ENCODE measurements around the gene RNF17.

The RNF17 gene

DNA sequence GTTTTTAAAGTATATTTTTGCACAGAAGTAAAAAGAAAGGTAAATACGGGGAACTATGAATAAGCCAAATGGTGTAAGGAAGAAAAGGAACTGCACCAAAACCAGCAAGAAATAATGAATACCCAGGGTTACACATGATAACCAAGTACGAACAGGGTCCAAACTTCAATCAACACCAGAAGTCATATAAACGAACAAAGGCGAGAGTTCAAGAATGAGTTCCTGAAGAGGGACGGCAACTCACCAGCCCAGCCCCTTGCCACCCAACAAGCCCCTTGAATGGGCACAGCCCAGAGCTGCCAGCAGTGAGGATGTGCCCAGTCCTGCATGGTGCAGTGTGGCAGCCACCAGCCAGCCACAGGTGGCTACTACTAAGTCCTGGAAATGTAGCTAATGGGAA, 132.1 kb downstream of the RNF17 start:
- no peak for DNase-seq (ENCODE audit: low read depth)

DNA sequence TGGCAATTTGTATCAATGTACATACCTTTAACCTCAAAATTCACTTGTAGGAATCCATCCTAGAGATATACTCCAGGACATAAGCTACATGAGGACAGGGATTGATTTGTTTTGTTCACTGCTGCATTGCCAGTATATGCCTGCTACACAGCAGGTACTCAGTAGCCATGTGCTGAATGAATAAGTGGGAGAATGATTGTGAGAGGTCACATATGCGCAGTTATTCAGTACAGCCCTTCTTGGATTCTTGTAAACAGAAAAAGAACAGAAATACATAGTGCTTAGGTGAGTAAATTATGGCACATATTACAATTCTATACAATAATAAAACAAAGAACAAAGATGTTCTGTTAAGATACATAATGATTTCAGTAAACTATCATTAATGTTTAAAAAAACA, 133.3 kb downstream of the RNF17 start:
- DNase-seq (ENCODE audit: low read depth), result no peak

DNA sequence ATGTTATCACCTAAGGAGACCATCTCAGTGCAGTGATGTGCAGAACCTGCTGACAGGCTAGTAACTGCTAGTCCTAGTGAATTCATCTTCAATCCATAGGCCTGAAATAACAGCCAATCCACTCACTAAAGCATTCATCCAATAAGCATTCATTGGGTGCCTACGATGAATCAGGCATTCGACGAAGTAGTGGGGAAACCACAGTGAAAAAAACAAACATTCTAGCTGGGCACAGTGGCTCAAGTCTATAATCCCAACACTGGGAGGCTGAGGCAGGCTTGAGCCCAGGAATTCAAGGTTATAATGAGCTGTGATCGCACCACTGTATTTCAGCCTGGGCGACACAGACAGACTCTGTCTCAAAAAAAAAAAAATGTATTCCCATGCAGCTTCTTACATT, 135.6 kb downstream of the RNF17 start:
- DNase-seq (ENCODE audit: low read depth), result no peak

DNA sequence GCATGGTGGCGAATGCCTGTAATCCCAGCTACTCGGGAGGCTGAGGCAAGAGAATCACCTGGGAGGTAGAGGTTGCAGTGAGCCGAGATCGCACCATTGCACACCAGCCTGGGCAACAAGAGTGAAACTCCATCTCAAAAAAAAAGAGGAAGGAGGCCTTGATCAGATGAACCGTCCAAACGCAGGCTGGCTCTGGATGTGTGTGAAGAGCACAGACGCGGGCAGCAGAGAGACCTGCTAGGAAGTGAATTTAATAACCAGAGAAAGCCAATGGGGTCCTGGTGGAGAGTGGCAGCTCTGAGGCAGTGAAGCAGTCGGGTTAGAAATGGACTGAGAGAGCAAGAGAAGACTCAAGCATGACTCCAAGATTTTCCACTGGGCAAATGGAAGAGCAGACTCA, 136.5 kb downstream of the RNF17 start:
- DNase-seq (ENCODE audit: low read depth), result no peak

DNA sequence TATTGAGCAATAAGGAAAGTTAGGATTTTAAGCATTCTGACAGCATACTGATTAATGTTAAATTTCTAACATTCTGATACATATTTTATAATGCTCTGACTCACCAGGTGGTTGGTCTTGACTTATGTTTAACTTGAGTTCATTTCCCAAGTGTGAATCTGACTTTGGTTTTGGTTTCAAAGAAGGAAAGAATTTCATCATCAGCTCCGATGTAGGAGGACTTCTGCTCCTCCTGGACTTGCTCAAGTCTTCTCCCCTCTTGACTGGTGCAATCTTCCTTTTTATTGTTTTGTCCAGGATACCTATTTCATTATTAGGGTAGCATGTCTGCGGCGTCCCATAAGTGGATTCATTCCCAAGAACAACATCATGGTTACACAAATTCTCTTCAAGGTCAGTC, 141.3 kb downstream of the RNF17 start:
- peak; percentile 3 for DNase-seq (ENCODE audit: low read depth)

DNA sequence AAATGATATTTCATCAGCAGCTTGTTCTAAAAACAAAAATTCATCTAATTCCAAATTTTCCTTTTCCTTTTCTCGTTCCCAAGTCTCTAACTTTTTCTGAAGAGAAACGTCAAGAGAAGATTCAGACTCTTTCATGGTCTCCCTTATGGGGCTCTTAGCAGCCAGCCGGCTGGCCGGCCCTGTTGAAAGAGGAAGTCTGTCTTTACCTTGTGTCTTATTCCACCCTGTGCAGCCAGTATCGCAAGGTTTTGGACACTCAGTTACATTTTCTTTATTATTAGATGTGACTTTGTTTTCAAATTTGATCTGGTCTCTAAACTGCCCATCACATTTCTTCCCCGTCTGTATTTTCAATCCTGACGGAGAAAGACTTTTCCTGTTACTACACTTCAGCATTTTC, 142.3 kb downstream of the RNF17 start:
- no peak for DNase-seq (ENCODE audit: low read depth)

DNA sequence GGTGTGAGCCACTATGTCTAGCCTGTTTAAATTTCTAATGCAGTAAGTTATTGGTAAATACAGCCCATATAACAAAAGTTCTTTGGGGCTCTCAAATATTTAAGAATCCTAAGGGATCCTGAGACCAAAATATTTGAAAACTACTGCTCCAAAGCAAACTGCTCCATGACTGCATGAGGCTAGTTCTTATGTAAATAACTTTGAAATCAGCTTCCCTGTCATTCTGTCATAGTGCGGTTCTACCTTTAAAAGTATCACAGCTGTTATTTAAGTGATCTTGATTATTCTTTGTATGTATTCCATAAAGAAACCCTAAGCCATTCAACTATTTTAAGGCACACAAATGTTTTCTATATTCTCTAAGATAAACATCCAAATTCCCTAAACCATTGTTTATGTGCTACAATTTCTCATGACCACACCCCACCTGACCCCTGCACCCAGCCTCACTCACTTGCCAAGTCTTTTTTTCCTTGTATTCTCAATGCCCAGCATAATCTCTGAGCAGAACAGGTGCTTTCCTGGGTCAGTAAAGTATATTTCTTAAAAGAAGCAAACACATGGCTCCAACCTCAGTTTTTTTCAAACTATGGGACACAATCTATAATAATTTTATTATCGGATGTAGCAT, 146.6 kb downstream of the RNF17 start:
- DNase-seq (ENCODE audit: low read depth), result no peak

DNA sequence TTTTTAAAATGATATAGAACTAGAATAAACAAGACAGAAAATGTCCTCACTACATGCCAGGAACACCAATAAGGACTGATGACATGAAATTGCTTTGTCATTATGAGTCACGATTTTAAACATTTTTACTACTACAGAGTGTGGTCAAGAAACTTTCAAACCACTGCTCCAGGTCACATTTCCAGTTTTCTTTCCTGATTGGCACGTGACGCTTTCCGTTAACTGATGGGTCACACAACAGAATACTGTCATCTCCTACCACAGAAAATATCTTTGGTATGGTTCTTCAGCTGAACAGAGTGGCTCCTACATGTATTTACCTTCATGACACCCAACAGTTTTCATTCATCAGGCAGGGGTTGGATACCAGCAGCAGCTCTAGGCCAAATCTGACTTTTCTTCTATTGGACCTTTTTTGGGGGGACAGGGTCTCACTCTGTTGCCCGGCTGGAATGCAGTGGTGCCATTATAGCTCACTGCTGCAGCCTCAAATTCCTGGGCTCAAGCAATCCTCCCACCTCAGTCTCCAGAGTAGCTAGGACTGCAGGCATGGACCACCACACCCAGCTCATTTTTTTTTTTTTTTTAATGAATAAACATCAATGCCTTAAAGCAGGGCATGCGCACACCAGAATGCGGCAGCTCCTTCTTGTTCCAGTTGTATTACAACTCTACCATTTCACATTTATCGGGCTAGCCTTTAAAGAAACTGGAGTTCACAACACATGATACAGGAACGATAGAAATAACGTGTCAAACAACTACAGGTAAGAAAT, 147.4 kb downstream of the RNF17 start:
- DNase-seq (ENCODE audit: low read depth), result peak; percentile 5

DNA sequence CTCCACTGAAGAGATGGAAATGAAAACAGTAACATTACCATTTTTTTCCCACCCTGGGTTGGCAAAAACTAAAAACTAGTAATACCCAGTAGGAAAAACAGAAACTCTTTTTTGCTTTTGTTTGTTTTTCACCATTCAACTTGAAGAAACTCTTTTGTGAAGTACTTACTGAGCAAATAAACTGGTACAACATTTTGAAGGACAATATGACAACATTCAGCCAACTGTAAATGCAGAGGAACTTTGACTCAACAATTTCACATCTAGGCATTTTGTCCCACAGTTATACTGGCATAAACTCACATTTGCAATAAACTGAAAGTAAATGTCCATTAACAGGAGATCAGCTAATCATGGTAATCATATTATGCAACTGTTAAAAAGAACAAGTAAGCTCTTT, 152.5 kb downstream of the RNF17 start:
- no peak for DNase-seq (ENCODE audit: low read depth)

DNA sequence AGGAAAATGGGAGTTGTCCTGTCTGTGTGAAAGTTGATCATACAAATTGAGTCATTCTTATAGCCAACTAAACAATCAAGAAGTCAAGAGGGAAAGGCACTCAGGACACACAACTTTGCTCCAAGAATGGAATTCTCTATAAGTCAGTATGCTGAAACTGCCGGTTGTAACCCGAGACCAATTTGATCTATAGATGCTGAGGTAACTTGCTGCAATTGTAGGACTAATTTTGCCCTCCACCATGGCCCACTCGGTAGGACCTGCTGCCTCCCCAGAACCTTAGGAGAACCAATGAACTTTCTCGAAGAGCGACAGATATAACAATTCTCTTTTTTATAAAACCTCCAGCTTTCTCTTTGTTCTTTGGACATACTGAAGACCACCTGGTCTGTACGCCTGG, 157.0 kb downstream of the RNF17 start:
- no peak for DNase-seq (ENCODE audit: low read depth)

DNA sequence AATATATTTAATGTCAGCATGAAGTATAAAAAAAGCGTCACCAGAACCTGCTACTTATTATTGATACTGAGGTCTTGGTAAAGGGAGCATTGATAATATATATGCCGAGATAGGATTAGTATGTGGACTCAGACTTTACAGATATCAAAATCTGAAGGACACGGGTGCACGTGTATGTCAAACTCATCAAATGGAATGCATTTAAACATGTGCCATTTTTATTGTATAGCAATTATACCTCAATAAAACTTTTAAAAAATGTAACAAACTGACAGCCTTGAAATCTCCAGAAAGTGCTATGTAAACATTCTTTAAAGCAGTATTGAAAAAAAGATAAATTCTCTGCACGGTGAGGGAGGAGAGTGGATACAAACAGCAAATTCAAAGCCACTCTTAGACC, 157.9 kb downstream of the RNF17 start:
- no peak for DNase-seq (ENCODE audit: low read depth)

DNA sequence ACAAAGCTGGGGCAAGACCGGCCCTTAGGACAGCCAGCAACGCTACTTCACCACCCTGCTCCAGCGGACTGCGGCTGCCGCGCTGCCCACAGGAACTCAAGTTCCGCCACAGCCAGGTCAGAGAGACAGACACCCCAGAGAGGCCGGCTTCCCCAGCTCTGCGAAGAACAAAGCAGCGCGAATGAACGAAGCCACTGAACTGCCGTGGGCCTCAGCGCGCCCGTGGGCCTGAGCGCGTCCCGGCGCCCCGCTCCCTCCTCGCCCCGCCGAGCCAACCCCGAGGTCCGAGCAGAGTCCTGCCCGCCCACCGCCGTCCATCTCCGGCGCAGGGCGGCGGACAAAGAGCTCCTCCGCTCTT, 158.4 kb downstream of the RNF17 start:
- DNase-seq (ENCODE audit: low read depth), result peak; percentile 3

DNA sequence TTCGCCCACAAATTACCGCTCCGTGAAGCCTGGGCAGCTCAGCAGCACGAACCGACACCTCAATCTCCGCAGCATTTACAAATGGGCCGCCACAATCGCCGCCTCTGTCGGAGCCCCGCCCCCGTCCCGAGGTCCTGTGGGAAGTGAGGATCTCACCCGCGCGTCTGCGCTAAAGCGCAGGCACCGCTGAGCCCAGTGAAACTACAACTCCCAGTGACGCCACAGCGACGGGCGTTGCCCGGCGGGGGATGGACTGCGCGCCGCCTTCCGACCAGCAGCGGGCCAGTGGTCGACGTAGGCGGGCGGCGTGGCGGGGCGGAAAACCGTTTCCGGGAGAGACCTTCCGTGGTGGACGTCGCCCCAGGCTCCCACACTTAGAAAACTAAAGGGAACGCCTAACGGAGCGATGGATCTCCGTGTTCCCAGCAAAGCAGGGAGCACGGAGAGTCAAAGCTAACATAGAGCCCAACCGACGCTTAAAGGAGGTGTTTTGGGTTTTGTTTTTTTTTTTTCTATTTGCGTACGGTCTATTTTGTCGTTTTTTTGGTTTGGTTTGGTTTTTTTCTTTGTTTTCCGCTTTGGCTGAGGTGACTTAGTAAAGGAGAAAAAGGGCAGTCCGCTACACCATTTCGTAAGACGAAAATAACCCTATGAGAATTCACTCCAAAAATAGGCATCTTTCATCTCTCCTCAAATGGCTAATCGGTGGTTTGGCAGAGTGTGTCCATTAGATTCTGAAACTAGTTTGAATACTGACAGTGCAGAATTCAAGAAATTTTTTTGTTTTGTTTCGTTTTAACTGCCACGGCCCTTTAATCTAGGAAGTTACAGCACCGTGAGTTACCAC, 159.0 kb downstream of the RNF17 start:
- peak; percentile 84 for DNase-seq (ENCODE audit: low read depth)

DNA sequence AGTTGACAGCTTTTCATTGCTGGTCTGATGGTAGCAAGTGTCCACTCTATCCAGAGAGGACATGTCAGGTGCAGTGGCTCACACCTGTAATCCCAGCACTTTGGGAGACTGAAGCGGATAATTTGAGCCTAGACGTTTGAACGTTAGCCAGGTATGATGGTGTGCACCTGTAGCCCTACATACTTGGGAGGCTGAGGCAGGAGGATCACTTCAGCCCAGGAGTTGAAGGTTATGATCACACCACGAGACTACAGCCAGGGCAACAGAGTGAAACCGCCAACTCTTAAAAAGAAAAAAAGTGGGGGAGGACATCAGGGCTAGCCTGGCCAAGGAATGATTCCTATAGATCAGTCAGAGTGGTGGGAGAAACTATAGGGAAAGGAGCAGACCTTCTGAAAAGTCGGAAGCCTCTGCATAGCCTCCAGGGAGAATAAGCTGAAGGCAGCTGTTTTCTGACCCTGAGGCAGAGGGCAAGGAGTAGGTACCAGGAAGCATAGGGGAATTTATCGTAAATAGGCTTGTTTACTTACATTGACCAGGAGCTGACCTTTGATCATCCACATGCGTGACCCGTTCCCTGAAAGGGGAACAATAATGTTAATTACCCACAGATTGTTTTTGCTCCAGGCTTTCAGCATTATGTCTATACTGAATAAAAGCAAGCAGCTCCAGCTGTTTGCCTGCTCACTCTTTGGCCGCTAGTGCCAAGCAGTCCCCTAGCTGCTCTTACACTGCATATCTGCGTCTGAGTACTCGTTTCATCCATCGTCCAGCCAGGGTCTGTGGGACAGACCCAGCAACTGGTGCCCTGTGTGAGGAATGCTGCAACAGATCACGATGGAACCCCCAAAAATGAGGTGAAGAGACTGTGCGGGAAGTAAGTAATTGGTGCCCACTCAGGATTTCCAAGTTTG, 161.6 kb downstream of the RNF17 start:
- no peak for DNase-seq (ENCODE audit: low read depth)

DNA sequence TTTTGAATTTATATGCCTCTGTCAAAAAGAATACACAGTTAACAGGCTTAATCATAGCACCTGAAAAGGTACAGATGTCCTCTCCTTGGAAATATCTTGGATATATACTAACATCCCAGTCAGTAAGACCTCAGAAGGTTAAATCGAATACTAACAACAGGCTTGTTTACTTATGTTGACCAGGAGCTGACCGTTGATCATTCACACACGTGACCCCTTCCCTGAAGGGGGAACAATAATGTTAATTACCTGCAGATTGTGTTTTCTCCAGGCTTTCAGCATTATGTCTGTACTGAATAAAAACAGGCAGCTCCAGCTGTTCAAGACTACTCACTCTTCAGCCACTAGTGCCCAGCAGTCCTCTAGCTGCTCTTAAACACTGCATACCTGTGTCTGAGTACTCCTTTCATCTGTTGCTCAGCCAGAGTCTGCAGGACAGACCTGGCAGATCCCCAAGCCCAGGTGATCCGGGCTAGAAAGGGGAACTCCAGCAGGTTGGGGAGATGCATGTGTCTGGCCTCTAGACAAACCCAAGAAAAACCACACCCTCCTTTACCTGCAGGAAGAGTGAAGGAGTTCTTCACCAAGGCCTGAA, 163.9 kb downstream of the RNF17 start:
- DNase-seq (ENCODE audit: low read depth), result no peak

DNA sequence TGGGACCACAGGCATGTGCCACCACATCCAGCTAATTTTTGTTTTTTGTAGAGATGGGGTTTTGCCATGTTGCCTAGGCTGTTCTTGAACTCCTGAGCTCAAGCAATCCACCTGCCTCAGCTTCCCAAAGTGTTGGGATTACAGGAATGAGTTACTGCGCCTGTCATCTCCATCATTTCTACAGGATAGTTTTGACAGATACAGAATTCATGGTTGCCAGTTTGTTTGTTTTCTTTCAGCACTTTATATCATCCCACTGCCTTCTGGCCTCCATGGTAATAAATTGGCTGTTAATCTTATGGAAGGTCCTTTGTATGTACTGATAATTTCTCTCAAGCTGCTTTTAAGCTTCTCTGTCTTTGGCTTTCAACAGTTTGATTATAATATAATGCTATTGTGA, 165.2 kb downstream of the RNF17 start:
- no peak for DNase-seq (ENCODE audit: low read depth)
